Body of pancreas (tissue), 4 donors: ENCODE results near the gene KIF2C. TPM values are rescaled to one million over a fixed set of nuclear protein-coding genes. Genes with fewer than 3 reads are reported as not detected.
"Not testable (repeated sequence)": the region's sequence is repeated elsewhere in the genome, so short reads cannot be mapped to it uniquely, and the experiment has no call there.

ENCODE experiments used
- ATAC-seq: fragments of 150-250 bp; one replicate; pipeline ENCODE4 v1.9.1; 2016
- DNase-seq, 4 donors: peaks; one replicate each; pipeline ENCODE4 v3.0.0-alpha.2; 2019
- H3K27ac ChIP-seq, 4 donors: fragments of 200-600 bp; sonication (generic); 1 replicate in 3 of 4; 2 replicates in 1 of 4; pipeline versions ENCODE4 v1.5.1 to v1.6.1; 2016 to 2019; ENCODE audit warnings: mild to moderate bottlenecking in 1 of 4, mixed read lengths in 1 of 4, moderate library complexity in 1 of 4
- H3K27me3 ChIP-seq, 2 donors: fragments of 200-600 bp; sonication (generic); one replicate each; pipeline ENCODE4 v1.6.0; 2016; ENCODE audit warnings: mild to moderate bottlenecking in 1 of 2
- H3K36me3 ChIP-seq, 2 donors: fragments of 200-600 bp; sonication (generic); replicated peaks in 1 of 2; 2 replicates each; pipeline ENCODE4 v1.5.1; 2016; ENCODE audit warnings: low read depth in 2 of 2; ENCODE audit not compliant: insufficient read depth in 1 of 2
- H3K4me1 ChIP-seq: fragments of 200-600 bp; sonication (generic); one replicate; pipeline ENCODE4 v1.6.0; 2016
- H3K4me3 ChIP-seq, 2 donors: fragments of 200-600 bp; sonication (generic); 1 replicate in 1 of 2; 2 replicates in 1 of 2; pipeline ENCODE4 v1.5.1; 2016 to 2019
- H3K9me3 ChIP-seq, 3 donors: fragments of 200-600 bp; sonication (generic); 1 replicate in 2 of 3; 2 replicates in 1 of 3; pipeline ENCODE4 v1.5.1; 2016
- POLR2A ChIP-seq, 3 donors: fragments of 450-650 bp; IDR thresholded peaks; one replicate each; pipeline ENCODE4 v1.6.1; 2016; ENCODE audit warnings: antibody characterized with exemption in 3 of 3, mild to moderate bottlenecking in 2 of 3
- WGBS, 2 donors: methylation state at CpG; one replicate each; pipeline ENCODE4 v1.1.5; 2017; 5-methylcytosine and 5-hydroxymethylcytosine counted together
- intact Hi-C: fragments of 100-400 bp; cut with DNase I; formaldehyde crosslinking; loops from one replicate; pipeline ENCODE4 v1.15.1; 2023
- total RNA-seq, 2 donors: library from RNA; depleted of rRNA; stranded (reverse); fragments of >200 nt; gene quantifications; one replicate each; pipeline ENCODE4 v1.1.0, GENCODE V29; 2016
- TF ChIP-seq, protein P1 (sequence below), 7 experiments: fragments of 450-650 bp in 4 of 7; fragments of 200-600 bp in 3 of 7; sonication (generic) in 3 of 7; IDR thresholded peaks; one replicate each; pipeline ENCODE4 v1.5.1; 2016 to 2019; ENCODE audit warnings: antibody characterized with exemption in 7 of 7

Gene KIF2C
- total RNA-seq, 2 donors from 2014 or later, result not detected

DNA sequence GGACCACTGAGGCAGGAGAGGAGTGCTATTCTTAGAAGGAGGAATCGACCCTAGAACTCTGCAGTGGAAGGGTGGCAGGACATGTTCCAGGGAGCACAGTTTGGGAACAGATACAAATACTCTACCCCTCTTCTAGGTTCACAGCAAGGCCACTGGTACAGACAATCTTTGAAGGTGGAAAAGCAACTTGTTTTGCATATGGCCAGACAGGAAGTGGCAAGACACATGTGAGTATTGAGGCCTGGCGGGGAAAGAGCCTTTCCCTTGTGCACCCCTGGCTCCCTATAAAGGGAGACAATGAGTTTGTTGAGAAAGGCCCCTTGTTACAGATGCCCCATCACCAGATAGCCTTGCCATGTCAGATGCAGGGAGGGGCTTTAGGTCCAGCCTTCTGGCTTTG, 17.8 kb downstream of the KIF2C start:
- ATAC-seq (no peak), DNase-seq (no peak)
- H3K36me3 ChIP-seq, result no peaks in the 10 kb centered on the region
- H3K9me3 ChIP-seq, result no peaks in the 10 kb centered on the region
- no peak overlapping the region for H3K27ac ChIP-seq
- no peaks in the 10 kb centered on the region for H3K4me1 ChIP-seq
- TF ChIP-seq POLR2A (IDR thresholded peaks at IDR 0.05), result no peak
- TF ChIP-seq, protein P1, sequence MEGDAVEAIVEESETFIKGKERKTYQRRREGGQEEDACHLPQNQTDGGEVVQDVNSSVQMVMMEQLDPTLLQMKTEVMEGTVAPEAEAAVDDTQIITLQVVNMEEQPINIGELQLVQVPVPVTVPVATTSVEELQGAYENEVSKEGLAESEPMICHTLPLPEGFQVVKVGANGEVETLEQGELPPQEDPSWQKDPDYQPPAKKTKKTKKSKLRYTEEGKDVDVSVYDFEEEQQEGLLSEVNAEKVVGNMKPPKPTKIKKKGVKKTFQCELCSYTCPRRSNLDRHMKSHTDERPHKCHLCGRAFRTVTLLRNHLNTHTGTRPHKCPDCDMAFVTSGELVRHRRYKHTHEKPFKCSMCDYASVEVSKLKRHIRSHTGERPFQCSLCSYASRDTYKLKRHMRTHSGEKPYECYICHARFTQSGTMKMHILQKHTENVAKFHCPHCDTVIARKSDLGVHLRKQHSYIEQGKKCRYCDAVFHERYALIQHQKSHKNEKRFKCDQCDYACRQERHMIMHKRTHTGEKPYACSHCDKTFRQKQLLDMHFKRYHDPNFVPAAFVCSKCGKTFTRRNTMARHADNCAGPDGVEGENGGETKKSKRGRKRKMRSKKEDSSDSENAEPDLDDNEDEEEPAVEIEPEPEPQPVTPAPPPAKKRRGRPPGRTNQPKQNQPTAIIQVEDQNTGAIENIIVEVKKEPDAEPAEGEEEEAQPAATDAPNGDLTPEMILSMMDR (IDR thresholded peaks at IDR 0.05), result no peak
- H3K27me3 ChIP-seq, result no peaks in the 10 kb centered on the region
- no peak overlapping the region for H3K4me3 ChIP-seq
- intact Hi-C loops, result no loop called here
- 86 to 88% methylated on average over 2 of the region's 2 CpGs for WGBS, 2 donors

DNA sequence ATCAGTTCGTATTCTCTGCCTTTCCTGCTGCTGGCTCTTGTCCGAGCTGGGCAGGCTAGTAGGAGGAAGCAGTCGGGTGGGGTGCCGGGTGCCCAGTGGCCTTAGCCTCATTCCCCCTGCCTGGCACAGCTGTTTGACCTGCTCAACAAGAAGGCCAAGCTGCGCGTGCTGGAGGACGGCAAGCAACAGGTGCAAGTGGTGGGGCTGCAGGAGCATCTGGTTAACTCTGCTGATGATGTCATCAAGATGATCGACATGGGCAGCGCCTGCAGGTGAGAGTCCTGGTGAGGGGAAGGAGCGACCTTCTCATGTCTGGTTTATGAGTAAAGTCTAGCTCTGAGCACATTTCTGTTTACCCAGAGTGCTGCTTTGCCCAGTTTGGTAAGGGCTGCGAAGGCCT, 19.4 kb downstream of the KIF2C start:
- WGBS, 2 donors, result 87 to 93% methylated on average over 10 to 11 of the region's 11 CpGs
- Histone ChIP-seq H3K36me3 (no peaks in the 10 kb centered on the region), H3K27ac (no peak overlapping the region), H3K27me3 (no peaks in the 10 kb centered on the region), H3K9me3 (no peaks in the 10 kb centered on the region), H3K4me1 (no peaks in the 10 kb centered on the region), H3K4me3 (no peak overlapping the region)
- DNase-seq (no peak), ATAC-seq (no peak)
- intact Hi-C loops, result no loop called here
- TF ChIP-seq, protein P1 (IDR thresholded peaks at IDR 0.05), result no peak
- no peak for TF ChIP-seq POLR2A (IDR thresholded peaks at IDR 0.05)

DNA sequence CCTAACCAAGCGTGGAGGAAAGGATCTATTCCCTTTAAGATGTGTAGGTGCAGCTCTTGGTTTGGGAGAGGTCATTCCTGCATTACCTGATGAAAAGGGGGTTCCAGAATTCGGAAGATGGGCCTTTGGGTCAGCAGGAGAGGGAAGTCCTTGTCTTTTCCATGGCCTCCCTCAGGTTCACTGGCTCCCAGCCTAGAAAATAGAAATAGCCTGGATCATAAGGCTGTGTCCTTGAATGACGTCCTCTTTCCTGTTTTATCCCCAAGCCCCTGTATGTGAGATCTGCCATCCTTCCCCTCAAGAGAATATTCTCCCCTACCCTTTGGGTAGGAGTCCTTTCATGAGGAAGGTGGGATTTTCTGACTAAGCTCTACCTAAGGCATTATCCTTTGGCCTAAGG, 21.2 kb downstream of the KIF2C start:
- ATAC-seq (no peak), DNase-seq (no peak)
- Histone ChIP-seq H3K36me3 (no peaks in the 10 kb centered on the region), H3K4me3 (no peak overlapping the region), H3K9me3 (no peaks in the 10 kb centered on the region), H3K27ac (no peak overlapping the region), H3K4me1 (no peaks in the 10 kb centered on the region), H3K27me3 (no peaks in the 10 kb centered on the region)
- intact Hi-C loops, result no loop called here
- WGBS, 2 donors, result 77 to 86% methylated on average over 3 of the region's 3 CpGs
- TF ChIP-seq POLR2A (IDR thresholded peaks at IDR 0.05), result no peak
- TF ChIP-seq, protein P1 (IDR thresholded peaks at IDR 0.05), result no peak

DNA sequence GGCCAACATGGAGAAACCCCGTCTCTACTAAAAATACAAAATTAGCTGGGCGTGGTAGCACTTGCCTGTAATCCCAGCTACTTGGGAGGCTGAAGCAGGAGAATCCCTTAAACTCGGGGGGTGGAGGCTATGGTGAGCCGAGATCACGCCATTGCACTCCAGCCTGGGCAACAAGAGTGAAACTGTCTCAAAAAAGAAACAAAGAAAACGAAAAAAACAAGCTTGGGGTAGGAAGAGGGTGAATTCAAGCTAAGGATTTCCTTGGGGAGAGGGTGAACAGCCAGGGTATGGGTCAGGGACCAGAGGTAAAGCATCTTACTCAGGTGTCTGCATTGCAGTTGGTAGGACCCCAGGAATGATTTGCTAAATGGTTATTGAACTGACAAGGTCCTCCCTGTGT, 26.8 kb downstream of the KIF2C start:
- H3K27me3 ChIP-seq, DNase-seq, H3K27ac ChIP-seq, ATAC-seq, intact Hi-C loops, H3K36me3 ChIP-seq, H3K4me3 ChIP-seq, H3K9me3 ChIP-seq, H3K4me1 ChIP-seq: not testable (repeated sequence)
- WGBS, 2 donors, result 85 to 92% methylated on average over 6 of the region's 6 CpGs

DNA sequence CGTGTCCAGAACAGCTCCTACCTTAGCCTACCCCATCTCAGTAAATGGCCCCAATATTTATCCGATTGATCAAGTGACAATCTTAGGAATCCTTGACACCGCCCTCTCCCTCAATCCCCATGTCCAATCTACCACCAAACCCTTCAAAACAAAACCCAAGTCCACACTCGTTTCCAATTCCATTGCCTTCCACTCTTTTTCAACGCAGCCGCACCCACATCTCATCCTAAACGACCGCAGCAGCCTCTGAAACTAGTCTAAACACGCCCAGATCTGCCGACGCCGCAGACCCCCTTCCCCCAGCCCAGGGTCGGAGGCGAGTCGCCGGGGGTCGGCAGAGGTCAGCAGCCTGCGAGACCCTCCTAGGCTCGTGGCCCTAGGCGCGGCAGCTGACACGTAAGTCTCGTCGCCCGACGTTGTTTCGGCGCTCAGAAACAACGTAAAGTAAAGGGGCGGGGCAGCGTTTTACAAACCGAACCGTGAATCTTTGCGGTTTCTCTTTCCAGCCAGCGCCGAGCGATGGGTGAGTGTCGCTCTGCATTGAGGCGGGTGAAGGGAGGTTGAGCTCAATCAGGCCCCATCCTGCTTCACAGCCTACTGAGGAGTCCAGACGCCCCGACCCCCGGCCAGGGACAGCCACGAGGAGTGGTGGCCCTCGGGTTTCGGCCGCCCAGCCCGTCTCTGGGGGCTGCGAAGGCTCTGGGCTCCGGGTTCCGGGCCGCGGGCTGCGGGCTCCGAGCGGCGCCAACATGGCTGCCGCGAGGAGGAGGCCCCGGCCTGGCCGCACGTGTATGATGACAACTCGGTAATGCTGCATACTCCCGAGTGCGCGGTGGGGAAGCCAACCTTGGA, 35.7 kb downstream of the KIF2C start, which contains the start of gene RPS8:
TSS of gene RPS8 (plus strand) at position 463 of the 852 bp plus-strand sequence. CDS start at position 520, 57 bp downstream.
- Histone ChIP-seq H3K36me3 (peaks cover 6 to 16% of the 10 kb centered on the region in 2 donors), H3K4me1 (peaks cover 31% of the 10 kb centered on the region)
- intact Hi-C loops, result no loop called here

More for the DNA sequence above, 35.7 kb downstream of the KIF2C start, which contains the start of gene RPS8:
- H3K4me3 ChIP-seq, result peak within 1 kb of the TSS; percentile 50 to 99
- peak; percentile 90 to 98 (median 98) for TF ChIP-seq POLR2A (IDR thresholded peaks at IDR 0.05)
- TF ChIP-seq, protein P1 (IDR thresholded peaks at IDR 0.05), result peak in 2 of 7 experiments; percentile 8 to 11
- ATAC-seq (peak; percentile 92), DNase-seq (peak; percentile 93 to 95 (median 94))
- H3K9me3 ChIP-seq, result no peaks in the 10 kb centered on the region
- 0 to 1% methylated on average over 16 to 64 of the region's 65 CpGs for WGBS, 2 donors
- peak within 1 kb of the TSS; percentile 83 to 97 (median 92) for H3K27ac ChIP-seq
- H3K27me3 ChIP-seq, result no peaks in the 10 kb centered on the region
